Upper lobe of left lung (tissue), 6 donors: Measurements from ENCODE around the gene HS3ST6. TPM values are rescaled to one million over a fixed set of nuclear protein-coding genes. Genes with fewer than 3 reads are reported as not detected.
"Not testable (repeated sequence)": the region's sequence is repeated elsewhere in the genome, so short reads cannot be mapped to it uniquely, and the experiment has no call there.

Source experiments
- ATAC-seq, 2 donors: fragments of 200-7000 bp; cut with Tn5 transposase; one replicate each; pipeline ENCODE4 v1.9.1; 2022; ENCODE audit warnings: mild to moderate bottlenecking in 2 of 2, moderate library complexity in 2 of 2; ENCODE audit not compliant: low FRiP score in 2 of 2
- DNase-seq, 2 donors: peaks; one replicate each; pipeline ENCODE4 v3.0.0-alpha.2; 2019 to 2020
- H3K27ac ChIP-seq, 4 donors: fragments of 200-600 bp; sonication (generic); one replicate each; pipeline ENCODE4 v1.5.1; 2016 to 2019
- H3K27me3 ChIP-seq, 4 donors: fragments of 200-600 bp; sonication (generic); one replicate each; pipeline ENCODE4 v1.5.1; 2017 to 2019
- H3K36me3 ChIP-seq, 4 donors: fragments of 200-600 bp; sonication (generic); one replicate each; pipeline ENCODE4 v1.5.1; 2016 to 2019
- H3K4me1 ChIP-seq, 4 donors: fragments of 200-600 bp; sonication (generic); one replicate each; pipeline ENCODE4 v1.5.1; 2018 to 2019
- H3K4me3 ChIP-seq, 4 donors: fragments of 200-600 bp; sonication (generic); one replicate each; pipeline ENCODE4 v1.5.1; 2017 to 2019; ENCODE audit warnings: mild to moderate bottlenecking in 2 of 4, moderate library complexity in 1 of 4
- H3K9me3 ChIP-seq, 4 donors: fragments of 200-600 bp; sonication (generic); one replicate each; pipeline ENCODE4 v1.5.1; 2018 to 2019
- EP300 ChIP-seq, 4 donors: sonication (generic); formaldehyde crosslinking; IDR thresholded peaks; one replicate each; pipeline ENCODE4 v1.5.1; 2017; ENCODE audit warnings: antibody characterized with exemption in 4 of 4, control low read depth in 2 of 4
- POLR2A ChIP-seq, 4 donors: fragments of 450-650 bp; IDR thresholded peaks; one replicate each; pipeline ENCODE4 v1.5.1; 2016 to 2017; ENCODE audit warnings: antibody characterized with exemption in 4 of 4, mild to moderate bottlenecking in 2 of 4
- POLR2AphosphoS5 ChIP-seq, 2 donors: sonication (generic); formaldehyde crosslinking; IDR thresholded peaks; one replicate each; pipeline ENCODE4 v1.5.1; 2017; ENCODE audit warnings: antibody characterized with exemption in 2 of 2
- WGBS, 2 donors: methylation state at CpG; one replicate each; pipeline ENCODE4 v1.1.5; 2017 to 2018; 5-methylcytosine and 5-hydroxymethylcytosine counted together
- total RNA-seq, 6 donors: library from RNA; depleted of rRNA in 4 of 6; stranded (reverse); fragments of >200 nt in 4 of 6; gene quantifications; one replicate each; pipeline versions ENCODE4 v1.1.0 to v1.2.1, GENCODE V29; 2016 to 2021
- TF ChIP-seq, protein P1 (sequence below), 6 experiments: fragments of 450-650 bp in 4 of 6; fragments of 200-600 bp in 2 of 6; sonication (generic) in 2 of 6; IDR thresholded peaks; one replicate each; pipeline ENCODE4 v1.5.1; 2016 to 2019; ENCODE audit warnings: antibody characterized with exemption in 6 of 6
- donor health status: DM: no; HTN: no; CAD: no; lungs with moderate emphysema.
- donor health status: DM: no; HTN: yes; CAD: no; lungs with severe emphysema.

Gene HS3ST6
- total RNA-seq, 6 donors from 2014 or later = 0.44 to 4.0 (median 0.95) TPM; not detected in 2

DNA sequence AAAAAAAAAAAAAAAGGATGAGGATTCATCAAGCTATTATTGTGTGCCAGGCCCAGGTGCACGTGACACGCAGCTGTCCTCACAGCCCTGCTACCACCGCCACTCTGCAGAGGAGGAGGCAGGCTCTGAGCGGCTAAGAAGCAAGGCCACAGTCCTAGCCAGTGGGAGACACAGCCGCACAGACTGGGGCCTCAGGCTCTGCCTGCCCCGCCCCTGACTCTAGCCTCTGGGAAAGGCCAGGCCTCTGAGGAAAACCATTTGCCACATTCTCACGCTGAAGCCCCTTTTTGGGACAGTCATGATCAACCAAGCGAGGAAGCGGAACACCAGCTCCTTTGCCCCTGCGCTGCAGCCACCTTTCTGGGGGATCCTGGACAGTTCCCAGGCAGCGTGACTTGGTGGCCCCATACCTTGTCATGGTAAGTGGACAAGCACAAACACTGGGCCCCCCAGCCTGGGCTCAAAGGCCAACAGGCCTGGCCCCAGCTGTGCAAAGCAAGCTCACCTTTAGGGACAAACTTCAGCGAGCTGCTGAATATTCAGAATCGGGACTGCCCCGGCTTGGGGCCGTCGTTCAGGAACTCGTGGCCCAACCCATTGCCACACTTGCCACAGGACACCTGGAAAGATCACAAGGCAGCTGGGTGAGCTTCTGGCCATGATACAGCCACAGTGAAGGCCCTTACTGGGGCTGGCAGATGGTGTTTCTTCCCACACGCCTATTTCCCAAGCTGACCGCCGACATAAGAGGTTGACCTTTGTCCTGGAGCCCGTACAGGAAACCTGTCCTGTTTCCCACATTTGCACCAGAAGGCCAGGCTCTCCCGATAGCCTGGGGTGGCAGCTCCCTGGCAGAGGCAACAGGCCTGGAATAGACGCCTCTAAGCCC lies 22.3 kb upstream of the HS3ST6 start:
- no peak for TF ChIP-seq POLR2AphosphoS5 (IDR thresholded peaks at IDR 0.05)
- TF ChIP-seq EP300 (IDR thresholded peaks at IDR 0.05) = no peak
- TF ChIP-seq POLR2A (IDR thresholded peaks at IDR 0.05) = no peak
- TF ChIP-seq, protein P1, sequence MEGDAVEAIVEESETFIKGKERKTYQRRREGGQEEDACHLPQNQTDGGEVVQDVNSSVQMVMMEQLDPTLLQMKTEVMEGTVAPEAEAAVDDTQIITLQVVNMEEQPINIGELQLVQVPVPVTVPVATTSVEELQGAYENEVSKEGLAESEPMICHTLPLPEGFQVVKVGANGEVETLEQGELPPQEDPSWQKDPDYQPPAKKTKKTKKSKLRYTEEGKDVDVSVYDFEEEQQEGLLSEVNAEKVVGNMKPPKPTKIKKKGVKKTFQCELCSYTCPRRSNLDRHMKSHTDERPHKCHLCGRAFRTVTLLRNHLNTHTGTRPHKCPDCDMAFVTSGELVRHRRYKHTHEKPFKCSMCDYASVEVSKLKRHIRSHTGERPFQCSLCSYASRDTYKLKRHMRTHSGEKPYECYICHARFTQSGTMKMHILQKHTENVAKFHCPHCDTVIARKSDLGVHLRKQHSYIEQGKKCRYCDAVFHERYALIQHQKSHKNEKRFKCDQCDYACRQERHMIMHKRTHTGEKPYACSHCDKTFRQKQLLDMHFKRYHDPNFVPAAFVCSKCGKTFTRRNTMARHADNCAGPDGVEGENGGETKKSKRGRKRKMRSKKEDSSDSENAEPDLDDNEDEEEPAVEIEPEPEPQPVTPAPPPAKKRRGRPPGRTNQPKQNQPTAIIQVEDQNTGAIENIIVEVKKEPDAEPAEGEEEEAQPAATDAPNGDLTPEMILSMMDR (IDR thresholded peaks at IDR 0.05) = no peak
- H3K36me3 ChIP-seq = peaks cover 3 to 44% (median 37%) of the 10 kb centered on the region in 4 donors
- 87 to 89% methylated on average over 17 to 23 of the region's 23 CpGs for WGBS, 2 donors
- H3K4me3 ChIP-seq = peak overlapping the region in 2 of 4 donors; percentile 87 to 96
- peak overlapping the region in 2 of 4 donors; percentile 94 to 96 for H3K27ac ChIP-seq
- H3K27me3 ChIP-seq = no peaks in the 10 kb centered on the region
- peaks cover 13 to 23% (median 16%) of the 10 kb centered on the region in 4 donors for H3K4me1 ChIP-seq
- H3K9me3 ChIP-seq = no peaks in the 10 kb centered on the region
- DNase-seq (no peak), ATAC-seq (no peak)

- 92 to 96% methylated on average over 8 of the region's 8 CpGs for WGBS, 2 donors
- H3K27me3 ChIP-seq, ATAC-seq, H3K4me3 ChIP-seq, H3K9me3 ChIP-seq, DNase-seq: not testable (repeated sequence)
- H3K36me3 ChIP-seq = peaks cover 3 to 44% (median 37%) of the 10 kb centered on the region in 4 donors
- H3K4me1 ChIP-seq = peaks cover 13 to 23% (median 16%) of the 10 kb centered on the region in 4 donors
- peak overlapping the region in 1 of 4 donors; percentile 94 for H3K27ac ChIP-seq
Measured at GRCh38 chr16:1939833-1940232, 21.6 kb upstream of the HS3ST6 start.

- no peak for TF ChIP-seq EP300 (IDR thresholded peaks at IDR 0.05)
- TF ChIP-seq POLR2AphosphoS5 (IDR thresholded peaks at IDR 0.05) = no peak
- TF ChIP-seq POLR2A (IDR thresholded peaks at IDR 0.05) = no peak
- TF ChIP-seq, protein P1 (IDR thresholded peaks at IDR 0.05) = no peak
- Histone ChIP-seq H3K9me3 (no peaks in the 10 kb centered on the region), H3K4me1 (peaks cover 13 to 20% (median 16%) of the 10 kb centered on the region in 4 donors), H3K27me3 (no peaks in the 10 kb centered on the region), H3K27ac (peak overlapping the region; percentile 40 to 94 (median 73)), H3K4me3 (peak overlapping the region in 1 of 4 donors; percentile 14), H3K36me3 (peaks cover 3 to 44% (median 37%) of the 10 kb centered on the region in 4 donors)
- 91% methylated on average over 15 to 16 of the region's 17 CpGs for WGBS, 2 donors
- DNase-seq = peak in 1 of 2 donors; percentile 83
- ATAC-seq = no peak
Measured at GRCh38 chr16:1938910-1939309, 20.7 kb upstream of the HS3ST6 start.

- Histone ChIP-seq H3K9me3 (no peaks in the 10 kb centered on the region), H3K4me1 (peaks cover 9 to 16% (median 15%) of the 10 kb centered on the region in 4 donors), H3K36me3 (peaks cover 3 to 44% (median 37%) of the 10 kb centered on the region in 4 donors), H3K4me3 (peak overlapping the region in 1 of 4 donors; percentile 14), H3K27ac (peak overlapping the region; percentile 40 to 94 (median 73)), H3K27me3 (no peaks in the 10 kb centered on the region)
- 72 to 83% methylated on average over 7 to 10 of the region's 10 CpGs for WGBS, 2 donors
- TF ChIP-seq EP300 (IDR thresholded peaks at IDR 0.05) (no peak), POLR2AphosphoS5 (IDR thresholded peaks at IDR 0.05) (peak; percentile 67 to 68), POLR2A (IDR thresholded peaks at IDR 0.05) (no peak)
- TF ChIP-seq, protein P1 (IDR thresholded peaks at IDR 0.05) = no peak
- ATAC-seq (peak in 1 of 2 donors; percentile 25), DNase-seq (peak in 1 of 2 donors; percentile 73)
Measured at GRCh38 chr16:1938316-1938715, 20.1 kb upstream of the HS3ST6 start.

DNA sequence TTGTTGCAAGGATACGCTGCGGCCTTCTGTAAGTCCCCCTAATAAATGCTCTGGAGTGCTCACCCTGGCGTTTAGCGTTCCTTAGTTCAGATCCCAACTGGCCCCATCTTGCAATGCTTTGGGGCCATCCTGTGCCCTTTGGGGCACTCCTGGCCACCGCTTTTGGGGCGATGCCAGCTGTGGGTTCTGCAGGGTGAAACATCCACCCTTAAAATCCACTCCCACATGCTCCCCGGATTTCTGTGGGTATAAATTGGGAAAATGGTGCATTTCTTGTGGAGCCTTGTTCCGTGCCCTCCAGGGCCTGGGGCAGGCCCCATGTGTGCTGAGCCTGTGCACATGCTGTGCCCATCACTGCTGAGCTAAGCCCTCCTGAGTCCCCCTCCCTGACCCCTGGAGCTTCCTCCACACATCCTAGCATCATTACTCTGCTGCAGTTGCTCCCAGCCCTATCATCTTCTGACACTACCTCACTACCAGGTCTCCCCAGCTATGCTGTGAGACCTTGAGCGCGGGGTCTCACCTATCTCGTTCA lies 18.8 kb upstream of the HS3ST6 start:
- Histone ChIP-seq H3K27me3 (no peaks in the 10 kb centered on the region), H3K4me1 (peaks cover 5 to 10% (median 8%) of the 10 kb centered on the region in 4 donors), H3K27ac (peak overlapping the region in 1 of 4 donors; percentile 94), H3K36me3 (peaks cover 3 to 44% (median 37%) of the 10 kb centered on the region in 4 donors), H3K9me3 (no peaks in the 10 kb centered on the region), H3K4me3 (no peak overlapping the region)
- 96 to 97% methylated on average over 11 of the region's 11 CpGs for WGBS, 2 donors
- DNase-seq = no peak
- TF ChIP-seq POLR2A (IDR thresholded peaks at IDR 0.05) = no peak
- TF ChIP-seq EP300 (IDR thresholded peaks at IDR 0.05) = no peak
- TF ChIP-seq POLR2AphosphoS5 (IDR thresholded peaks at IDR 0.05) = no peak
- TF ChIP-seq, protein P1 (IDR thresholded peaks at IDR 0.05) = no peak
- ATAC-seq = no peak
